GM18517 (cell line): ENCODE results near the gene APOL1.
"Not testable (repeated sequence)": the region's sequence is repeated elsewhere in the genome, so short reads cannot be mapped to it uniquely, and the experiment has no call there.

Experiments
- ATAC-seq: cut with Tn5 transposase; IDR thresholded peaks from one replicate; pipeline ENCODE4 v1.9.1; 2021; ENCODE audit warnings: mild to moderate bottlenecking, moderate library complexity; ENCODE audit not compliant: unreplicated experiment

Gene APOL1

GRCh38 chr22:36252754-36253522 is at the start of gene APOL1:
TSS of gene APOL1 (plus strand) at chr22:36253133. CDS start at chr22:36254956, 1,823 bp downstream.
- no peak for ATAC-seq

GRCh38 chr22:36203441-36203840 is 49.5 kb upstream of the APOL1 start:
- ATAC-seq: not testable (repeated sequence)

- ATAC-seq: no peak
These were observed 48.8 kb upstream of the APOL1 start for GRCh38 chr22:36204001-36204631.

- no peak for ATAC-seq
These were observed 48.3 kb upstream of the APOL1 start for GRCh38 chr22:36204632-36205015.

DNA sequence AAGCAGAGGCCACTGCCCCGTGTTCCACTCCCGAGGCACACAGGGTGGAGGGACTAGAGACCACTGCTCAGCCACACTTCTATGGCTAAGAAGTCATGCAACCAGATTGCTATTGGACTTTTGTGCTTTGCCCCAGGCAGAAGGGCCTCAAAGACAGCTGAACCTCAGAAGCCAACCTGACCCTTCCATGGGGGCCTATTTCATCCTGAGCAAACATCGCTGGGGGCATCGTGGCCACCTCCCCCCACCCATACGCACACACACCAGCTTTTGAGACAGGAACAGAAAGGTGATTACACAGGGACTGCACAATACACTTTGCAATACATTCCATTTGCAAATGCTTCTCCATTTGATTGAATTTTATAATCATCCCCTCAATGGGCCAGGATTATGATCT is 47.4 kb upstream of the APOL1 start:
- not testable (repeated sequence) for ATAC-seq

DNA sequence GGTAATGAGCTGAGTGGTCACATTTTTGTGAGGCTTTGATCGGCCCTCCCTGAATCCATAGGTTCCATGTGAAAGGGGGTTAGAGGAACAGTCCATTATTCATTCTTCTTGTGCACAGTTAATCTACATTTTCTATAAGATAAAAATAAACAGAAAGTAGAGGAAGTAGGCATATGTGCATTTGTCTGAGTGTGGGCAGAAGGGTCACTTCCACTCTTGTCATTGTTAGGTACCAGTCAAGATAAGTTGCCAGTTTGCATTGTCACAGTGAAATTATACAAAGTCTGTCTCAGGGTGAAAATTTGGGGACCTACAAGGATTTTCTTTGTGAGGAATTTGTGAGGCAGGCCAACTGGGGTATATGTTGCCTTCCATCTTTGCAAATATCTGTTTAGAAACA is 46.7 kb upstream of the APOL1 start:
- ATAC-seq: no peak

DNA sequence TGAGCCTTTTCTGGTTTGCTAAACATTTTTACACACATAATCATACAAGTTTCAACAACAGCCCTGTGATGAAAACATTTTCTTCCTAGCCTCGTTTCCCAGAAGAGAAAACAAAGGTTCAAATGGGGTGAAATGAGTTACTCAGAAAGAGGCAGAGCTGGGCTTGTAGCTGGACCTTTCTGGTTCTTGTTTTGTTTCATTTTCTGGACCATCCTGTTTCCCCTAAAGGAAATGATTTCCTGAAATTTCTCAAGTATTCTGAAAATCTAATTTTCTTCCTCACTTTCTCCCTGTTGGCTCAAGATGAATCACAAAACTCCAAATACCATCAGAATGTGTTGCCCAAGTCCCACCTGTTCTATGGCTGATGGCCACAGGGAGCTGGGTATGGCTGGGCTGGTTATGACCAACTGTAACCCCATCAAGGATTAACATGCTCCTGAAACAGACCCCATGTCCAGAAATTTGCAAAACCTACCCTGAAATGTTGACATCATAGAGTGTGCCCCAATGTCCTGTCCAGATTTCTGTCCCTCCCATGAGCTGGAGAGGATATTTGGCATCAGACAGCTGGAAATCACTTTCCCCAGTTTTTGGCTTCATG is 44.7 kb upstream of the APOL1 start:
- ATAC-seq: no peak

- no peak for ATAC-seq
These were observed 44.0 kb upstream of the APOL1 start for GRCh38 chr22:36208914-36209313.

GRCh38 chr22:36209488-36209908 is 43.4 kb upstream of the APOL1 start:
- not testable (repeated sequence) for ATAC-seq

GRCh38 chr22:36210224-36210623 is 42.7 kb upstream of the APOL1 start:
- ATAC-seq: no peak

DNA sequence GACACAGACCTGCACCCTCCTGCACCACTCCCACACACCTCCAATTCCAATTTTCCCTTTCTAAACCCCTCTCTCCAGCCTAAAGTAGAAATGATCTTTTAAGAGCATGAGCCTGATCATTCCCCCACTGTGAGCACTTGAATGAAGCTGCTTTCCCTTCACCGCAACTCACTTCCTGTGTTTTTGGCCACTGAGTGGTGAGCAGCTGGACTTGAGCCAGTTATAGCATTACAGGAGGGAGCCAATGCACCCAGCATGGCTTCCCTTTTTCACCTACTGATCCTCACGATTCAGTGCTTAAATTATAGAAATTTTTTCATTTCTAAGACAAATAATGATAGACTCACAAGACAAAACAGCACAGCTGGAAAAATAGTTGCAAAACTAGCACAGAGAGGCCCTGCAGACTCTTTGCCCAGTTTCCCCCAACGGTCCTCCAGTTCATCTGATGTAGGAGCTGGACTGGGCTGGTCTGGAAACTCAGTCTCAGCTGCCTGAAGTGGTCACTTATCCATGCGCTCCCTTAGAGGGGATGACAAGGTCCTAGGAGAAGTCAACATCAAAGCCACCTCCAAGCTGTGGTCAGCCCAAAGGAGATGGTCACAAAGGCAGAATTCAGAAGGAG is 41.6 kb upstream of the APOL1 start:
- ATAC-seq: no peak

GRCh38 chr22:36212901-36213300 is 40.0 kb upstream of the APOL1 start:
- ATAC-seq: no peak

- no peak for ATAC-seq
These were observed 39.3 kb upstream of the APOL1 start for GRCh38 chr22:36213586-36213985.

GRCh38 chr22:36215981-36216380 is 37.0 kb upstream of the APOL1 start:
- no peak for ATAC-seq

GRCh38 chr22:36218648-36219193 is 34.2 kb upstream of the APOL1 start:
- ATAC-seq: no peak

DNA sequence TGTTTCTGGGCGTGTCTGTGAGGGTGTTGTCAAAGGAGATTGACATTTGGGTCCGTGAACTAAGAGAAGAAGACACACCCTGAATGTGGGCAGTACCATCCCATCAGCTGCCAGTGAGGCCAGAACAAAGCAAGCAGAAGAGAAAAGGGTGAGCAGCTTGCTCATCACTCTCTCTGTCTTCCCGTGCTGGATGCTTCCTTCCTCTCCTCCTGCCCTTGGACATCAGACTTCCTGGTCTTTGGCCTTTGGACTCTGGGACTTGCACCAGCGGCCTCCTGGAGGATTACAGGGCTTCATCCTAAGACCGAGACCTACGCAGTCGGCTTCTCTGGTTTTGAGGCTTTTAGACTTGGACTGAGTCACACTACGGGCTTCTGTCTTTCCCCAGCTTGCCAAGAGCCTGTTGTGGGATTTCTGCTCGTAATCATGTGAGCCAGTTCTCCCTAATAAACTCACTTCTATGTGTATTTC is 32.4 kb upstream of the APOL1 start:
- no peak for ATAC-seq

DNA sequence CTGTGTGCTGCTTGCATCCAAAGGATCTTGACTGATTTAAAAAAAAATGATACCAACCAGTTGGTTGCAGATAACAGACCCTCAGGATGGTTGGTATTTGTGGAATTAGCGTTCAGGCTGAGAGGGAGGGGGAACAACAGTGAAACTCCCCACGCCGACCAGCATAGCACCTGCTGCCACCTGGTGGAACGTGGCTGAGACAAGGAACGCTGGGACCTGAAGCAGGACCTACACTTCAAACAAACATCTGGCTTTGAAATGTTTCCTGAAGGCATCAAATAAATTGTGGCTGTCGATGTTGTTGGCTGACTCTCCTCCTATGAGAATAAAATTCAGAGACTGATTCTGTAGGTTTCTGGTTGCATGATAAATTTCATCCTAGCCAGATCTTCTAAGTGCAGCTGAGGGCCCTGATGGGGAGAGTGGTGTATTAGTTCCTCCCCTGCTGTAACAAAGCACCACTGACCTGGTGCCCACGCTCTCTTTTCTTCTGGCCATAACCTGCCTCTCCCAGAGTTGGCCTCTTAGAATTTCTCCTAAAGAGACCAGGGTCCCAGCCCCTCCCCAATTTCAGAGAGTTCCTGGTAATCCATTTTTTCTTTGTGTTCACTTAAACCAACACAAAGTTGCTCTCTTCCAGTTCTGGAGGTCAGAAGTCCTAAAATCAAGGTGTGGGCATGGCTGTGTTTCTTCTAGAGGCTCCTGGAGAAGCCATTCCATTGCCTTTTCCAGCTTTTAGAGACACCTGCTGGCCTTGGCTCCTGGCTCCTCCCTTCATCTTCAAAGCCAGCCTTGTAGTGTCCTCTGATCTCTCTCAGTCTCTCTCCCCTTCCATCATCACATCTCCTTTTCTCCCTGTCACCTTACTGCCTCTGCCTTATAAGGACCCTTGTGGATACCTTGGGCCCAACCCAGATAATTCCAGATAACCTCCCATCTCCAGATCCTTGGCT is 30.9 kb upstream of the APOL1 start:
- no peak for ATAC-seq

DNA sequence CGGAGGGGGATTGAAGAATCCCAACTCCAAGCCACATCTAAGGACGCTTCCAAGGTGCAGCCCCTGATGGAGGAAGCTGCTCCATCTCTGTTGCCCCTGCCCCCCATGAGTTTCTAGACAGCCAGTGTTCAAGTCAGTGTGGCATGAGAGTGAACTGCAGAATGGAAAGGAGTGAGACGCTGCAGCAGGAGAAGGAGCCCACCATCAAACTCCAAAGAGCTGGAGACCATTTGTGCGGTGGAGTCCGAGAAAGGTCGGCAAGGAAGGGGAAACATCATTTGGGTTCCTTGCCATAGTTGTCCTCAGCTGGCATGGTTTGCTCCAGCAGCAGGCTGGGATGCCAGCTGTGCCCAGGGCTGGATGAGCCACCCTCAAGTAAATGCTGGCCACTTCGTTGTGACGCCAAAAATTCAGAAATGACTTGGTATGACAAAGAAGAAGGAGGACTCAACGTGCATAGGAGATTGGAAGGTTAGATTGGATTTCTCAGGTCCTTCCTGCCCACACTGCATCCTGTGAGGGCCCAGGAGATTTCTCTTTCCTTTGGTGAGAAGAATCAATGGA is 30.0 kb upstream of the APOL1 start:
- ATAC-seq: no peak

- no peak for ATAC-seq
These were observed 29.4 kb upstream of the APOL1 start for GRCh38 chr22:36223504-36223903.

GRCh38 chr22:36224245-36224644 is 28.7 kb upstream of the APOL1 start:
- no peak for ATAC-seq
